ENCODE data around the gene PCDHB2.

DNA sequence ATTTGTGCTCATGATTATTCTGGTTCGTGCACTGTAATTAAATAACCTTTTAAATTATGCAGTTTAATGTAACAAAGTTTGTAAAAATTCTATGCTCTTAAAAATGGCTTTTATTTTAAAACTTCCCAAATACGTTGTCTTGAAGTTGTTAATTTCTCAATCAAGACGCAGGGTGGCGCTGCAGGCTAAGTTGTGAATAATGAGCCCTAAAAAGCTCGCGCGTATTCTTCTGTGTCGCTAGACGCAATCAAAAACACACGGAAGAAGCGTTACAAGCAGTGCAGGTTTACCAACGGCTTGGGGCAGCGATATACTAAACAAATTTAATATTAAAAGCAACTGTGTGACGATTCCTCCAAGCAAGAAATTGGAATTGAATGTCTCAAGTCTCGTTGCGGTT, 27.1 kb downstream of the PCDHB2 start, which contains the start of gene PCDHB4:
- TF ChIP-seq, protein P1, sequence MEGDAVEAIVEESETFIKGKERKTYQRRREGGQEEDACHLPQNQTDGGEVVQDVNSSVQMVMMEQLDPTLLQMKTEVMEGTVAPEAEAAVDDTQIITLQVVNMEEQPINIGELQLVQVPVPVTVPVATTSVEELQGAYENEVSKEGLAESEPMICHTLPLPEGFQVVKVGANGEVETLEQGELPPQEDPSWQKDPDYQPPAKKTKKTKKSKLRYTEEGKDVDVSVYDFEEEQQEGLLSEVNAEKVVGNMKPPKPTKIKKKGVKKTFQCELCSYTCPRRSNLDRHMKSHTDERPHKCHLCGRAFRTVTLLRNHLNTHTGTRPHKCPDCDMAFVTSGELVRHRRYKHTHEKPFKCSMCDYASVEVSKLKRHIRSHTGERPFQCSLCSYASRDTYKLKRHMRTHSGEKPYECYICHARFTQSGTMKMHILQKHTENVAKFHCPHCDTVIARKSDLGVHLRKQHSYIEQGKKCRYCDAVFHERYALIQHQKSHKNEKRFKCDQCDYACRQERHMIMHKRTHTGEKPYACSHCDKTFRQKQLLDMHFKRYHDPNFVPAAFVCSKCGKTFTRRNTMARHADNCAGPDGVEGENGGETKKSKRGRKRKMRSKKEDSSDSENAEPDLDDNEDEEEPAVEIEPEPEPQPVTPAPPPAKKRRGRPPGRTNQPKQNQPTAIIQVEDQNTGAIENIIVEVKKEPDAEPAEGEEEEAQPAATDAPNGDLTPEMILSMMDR (IDR thresholded peaks at IDR 0.05): no peak
- no peak for TF ChIP-seq RFX5 (IDR thresholded peaks at IDR 0.05)
- TF ChIP-seq CBX2 (IDR thresholded peaks at IDR 0.05; ENCODE audit: borderline replicate concordance, low read depth): no peak
- no peak for TF ChIP-seq NR3C1 (IDR thresholded peaks at IDR 0.05)
- no peak for TF ChIP-seq GATA3 (IDR thresholded peaks at IDR 0.05; ENCODE audit: borderline replicate concordance)
- TF ChIP-seq RAD21 (conservative IDR thresholded peaks at IDR 0.05 in 1 of 2, IDR thresholded peaks at IDR 0.05 in 1 of 2): no peak
- TF ChIP-seq, protein P2, sequence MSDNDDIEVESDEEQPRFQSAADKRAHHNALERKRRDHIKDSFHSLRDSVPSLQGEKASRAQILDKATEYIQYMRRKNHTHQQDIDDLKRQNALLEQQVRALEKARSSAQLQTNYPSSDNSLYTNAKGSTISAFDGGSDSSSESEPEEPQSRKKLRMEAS (IDR thresholded peaks at IDR 0.05): no peak
- no peak for TF ChIP-seq ZSCAN20 (CRISPR knock-in tag; IDR thresholded peaks at IDR 0.05)
- TF ChIP-seq TFCP2L1 (CRISPR knock-in tag; IDR thresholded peaks at IDR 0.05): no peak
